ENCODE data around the gene BCAS4.
"Not testable (repeated sequence)": the region's sequence is repeated elsewhere in the genome, so short reads cannot be mapped to it uniquely, and the experiment has no call there.

The BCAS4 gene

DNA sequence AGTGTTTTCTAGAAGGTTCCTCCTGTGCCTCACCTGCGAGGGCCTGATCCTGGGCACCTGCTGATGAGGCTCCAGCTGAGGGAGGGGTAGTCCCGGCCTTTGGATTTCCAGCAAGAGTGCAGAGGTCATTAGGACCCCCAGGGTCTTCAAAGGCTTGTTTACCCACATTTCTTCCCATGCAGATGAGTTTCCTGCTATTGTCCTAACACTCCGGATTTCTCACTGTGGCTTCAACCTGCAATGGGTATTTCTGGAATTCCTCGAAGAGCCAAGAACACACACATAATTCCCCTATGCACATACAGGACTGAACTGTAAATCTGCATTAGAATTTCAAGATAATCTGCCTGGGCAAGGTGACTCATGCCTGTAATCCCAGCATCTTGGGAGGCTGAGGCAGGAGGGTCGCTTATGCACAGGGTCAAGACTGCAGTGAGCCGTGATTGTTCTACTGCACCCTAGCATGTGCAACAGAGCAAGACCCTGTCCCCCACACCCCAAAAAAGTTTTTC lies 82.4 kb downstream of the BCAS4 start:
- TF ChIP-seq ZNF384 (IDR thresholded peaks at IDR 0.05) (no peak), ELF4 (IDR thresholded peaks at IDR 0.05) (no peak)
- ChIA-PET POLR2A (no interaction called here), CTCF (no interaction called here)
- DNase-seq (ENCODE audit: extremely low spot score): no peak

DNA sequence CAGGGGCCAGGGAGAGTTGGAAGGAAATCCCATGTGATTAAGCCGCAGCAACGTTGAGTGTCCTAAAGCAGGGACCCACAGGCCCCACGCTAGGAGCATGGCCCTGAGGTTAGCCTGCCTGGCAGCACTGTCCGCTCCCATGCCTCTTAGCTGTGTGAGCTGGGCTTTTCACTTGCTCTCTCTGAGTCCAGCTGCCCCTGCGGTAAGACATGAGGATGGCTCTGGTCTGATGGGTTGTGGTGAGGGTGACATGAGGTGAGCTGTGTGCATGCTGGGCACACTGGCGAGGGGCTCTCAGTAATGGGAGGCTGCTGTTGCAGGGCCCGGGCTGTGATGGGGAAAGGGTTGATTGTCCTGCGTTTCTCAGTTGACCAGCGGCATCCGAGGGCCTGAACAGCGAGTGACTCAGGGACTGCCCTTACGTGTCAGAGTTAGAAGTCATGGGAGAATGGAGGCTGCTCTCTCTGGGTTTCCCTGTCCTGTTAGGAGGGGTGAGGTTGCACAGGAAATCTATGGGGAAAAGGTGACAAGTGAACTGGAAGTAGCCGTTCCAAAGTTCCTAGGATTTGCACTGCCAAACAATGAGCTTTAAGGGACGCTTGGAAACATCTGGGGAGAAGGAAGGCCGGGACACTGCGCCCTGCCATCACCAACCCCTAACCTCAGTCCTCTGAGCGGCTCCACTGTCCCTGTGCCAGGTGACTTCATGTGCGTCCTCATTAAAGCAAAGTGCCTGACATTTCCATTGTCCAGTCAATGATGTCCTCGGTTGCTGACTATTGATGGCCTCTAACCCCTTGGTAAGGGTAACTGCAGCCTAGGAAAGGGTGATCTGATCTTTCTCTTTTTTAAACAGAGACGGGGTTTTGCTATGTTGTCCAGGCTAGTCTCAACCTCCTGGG lies 85.0 kb downstream of the BCAS4 start:
- ChIA-PET POLR2A (no interaction called here), CTCF (no interaction called here)
- DNase-seq (ENCODE audit: extremely low spot score): no peak
- TF ChIP-seq SP1 (IDR thresholded peaks at IDR 0.05) (no peak), ZNF384 (IDR thresholded peaks at IDR 0.05) (no peak), FOXK2 (IDR thresholded peaks at IDR 0.05) (no peak), TARDBP (IDR thresholded peaks at IDR 0.05) (no peak), LEF1 (IDR thresholded peaks at IDR 0.05; ENCODE audit: borderline replicate concordance) (no peak), CTBP1 (IDR thresholded peaks at IDR 0.05; ENCODE audit: borderline replicate concordance) (no peak), L3MBTL2 (conservative IDR thresholded peaks at IDR 0.05) (no peak), FOXA1 (IDR thresholded peaks at IDR 0.05) (no peak), ARNT (IDR thresholded peaks at IDR 0.05) (no peak), FOXM1 (IDR thresholded peaks at IDR 0.05; ENCODE audit: borderline replicate concordance) (no peak), BHLHE40 (IDR thresholded peaks at IDR 0.05; ENCODE audit: borderline replicate concordance) (no peak), NFRKB (IDR thresholded peaks at IDR 0.05) (no peak), HDGF (IDR thresholded peaks at IDR 0.05; ENCODE audit: borderline replicate concordance) (no peak), SUZ12 (IDR thresholded peaks at IDR 0.05) (no peak), ELF4 (IDR thresholded peaks at IDR 0.05) (no peak)
- TF ChIP-seq, protein P1, sequence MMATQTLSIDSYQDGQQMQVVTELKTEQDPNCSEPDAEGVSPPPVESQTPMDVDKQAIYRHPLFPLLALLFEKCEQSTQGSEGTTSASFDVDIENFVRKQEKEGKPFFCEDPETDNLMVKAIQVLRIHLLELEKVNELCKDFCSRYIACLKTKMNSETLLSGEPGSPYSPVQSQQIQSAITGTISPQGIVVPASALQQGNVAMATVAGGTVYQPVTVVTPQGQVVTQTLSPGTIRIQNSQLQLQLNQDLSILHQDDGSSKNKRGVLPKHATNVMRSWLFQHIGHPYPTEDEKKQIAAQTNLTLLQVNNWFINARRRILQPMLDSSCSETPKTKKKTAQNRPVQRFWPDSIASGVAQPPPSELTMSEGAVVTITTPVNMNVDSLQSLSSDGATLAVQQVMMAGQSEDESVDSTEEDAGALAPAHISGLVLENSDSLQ (IDR thresholded peaks at IDR 0.05): no peak

DNA sequence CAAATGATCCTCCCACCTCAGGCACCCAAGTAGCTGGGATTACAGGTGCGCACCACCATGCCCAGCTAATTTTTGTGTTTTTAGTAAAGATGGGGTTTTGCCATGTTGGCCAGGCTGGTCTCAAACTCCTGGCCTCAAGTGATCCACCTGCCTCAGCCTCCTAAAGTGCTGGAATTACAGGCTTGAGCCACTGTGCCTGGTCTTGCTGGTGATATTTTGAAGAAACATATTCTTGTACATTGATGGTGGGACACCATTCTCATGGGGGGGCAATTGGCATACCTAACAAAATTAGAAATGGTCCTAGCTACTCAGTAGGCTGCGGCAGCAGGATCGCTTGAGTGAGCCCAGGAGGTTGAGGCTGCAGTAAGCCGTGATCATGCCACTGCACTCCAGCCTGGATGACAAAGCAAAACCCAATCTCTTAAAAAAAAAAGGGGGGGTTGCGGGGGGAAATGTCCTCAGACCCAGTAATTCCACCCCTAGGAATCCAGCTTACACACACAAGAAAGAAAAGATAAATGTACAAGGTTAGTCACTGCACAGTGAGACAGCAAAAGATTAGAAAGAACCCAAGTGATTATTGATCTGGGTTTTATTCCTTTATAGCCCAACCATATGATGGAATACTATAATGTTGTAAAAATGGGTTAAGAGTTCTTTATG lies 87.0 kb downstream of the BCAS4 start:
- POLR2A ChIA-PET; DNase-seq (ENCODE audit: extremely low spot score); CTCF ChIA-PET: not testable (repeated sequence)

DNA sequence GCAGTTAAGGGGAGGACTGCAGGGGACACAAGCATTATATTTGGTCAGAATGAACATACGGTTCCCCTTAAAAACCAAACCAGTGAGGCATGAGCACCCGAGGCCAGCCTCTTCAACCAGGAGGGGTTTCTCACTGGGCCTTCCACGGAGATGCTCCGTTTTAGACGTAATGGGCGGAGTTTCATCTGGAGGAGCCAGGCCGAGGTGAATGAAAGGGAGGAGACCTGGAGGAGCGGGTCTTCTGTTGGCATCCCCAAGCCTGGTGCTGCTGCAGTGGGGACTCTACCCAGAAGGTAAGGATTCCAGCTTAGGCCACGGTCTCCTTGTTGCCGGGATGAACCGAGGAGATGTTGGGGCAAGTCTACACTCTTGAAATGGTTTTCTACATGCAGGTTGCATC lies 89.0 kb downstream of the BCAS4 start:
- ChIA-PET CTCF (no interaction called here), POLR2A (no interaction called here)
- DNase-seq (ENCODE audit: extremely low spot score): no peak
- TF ChIP-seq SUZ12 (IDR thresholded peaks at IDR 0.05): no peak
- no peak for TF ChIP-seq CTBP1 (IDR thresholded peaks at IDR 0.05; ENCODE audit: borderline replicate concordance)
- no peak for TF ChIP-seq FOXK2 (IDR thresholded peaks at IDR 0.05)
- TF ChIP-seq, protein P1 (IDR thresholded peaks at IDR 0.05): no peak
- no peak for TF ChIP-seq BHLHE40 (IDR thresholded peaks at IDR 0.05; ENCODE audit: borderline replicate concordance)
- no peak for TF ChIP-seq HDGF (IDR thresholded peaks at IDR 0.05; ENCODE audit: borderline replicate concordance)
- TF ChIP-seq FOXM1 (IDR thresholded peaks at IDR 0.05; ENCODE audit: borderline replicate concordance): no peak
- no peak for TF ChIP-seq TARDBP (IDR thresholded peaks at IDR 0.05)
- no peak for TF ChIP-seq ARNT (IDR thresholded peaks at IDR 0.05)
- no peak for TF ChIP-seq FOXA1 (IDR thresholded peaks at IDR 0.05)
- no peak for TF ChIP-seq L3MBTL2 (conservative IDR thresholded peaks at IDR 0.05)
- TF ChIP-seq ELF4 (IDR thresholded peaks at IDR 0.05): no peak
- TF ChIP-seq SP1 (IDR thresholded peaks at IDR 0.05): no peak
- TF ChIP-seq LEF1 (IDR thresholded peaks at IDR 0.05; ENCODE audit: borderline replicate concordance): no peak
- TF ChIP-seq NFRKB (IDR thresholded peaks at IDR 0.05): no peak
- no peak for TF ChIP-seq ZNF384 (IDR thresholded peaks at IDR 0.05)

DNA sequence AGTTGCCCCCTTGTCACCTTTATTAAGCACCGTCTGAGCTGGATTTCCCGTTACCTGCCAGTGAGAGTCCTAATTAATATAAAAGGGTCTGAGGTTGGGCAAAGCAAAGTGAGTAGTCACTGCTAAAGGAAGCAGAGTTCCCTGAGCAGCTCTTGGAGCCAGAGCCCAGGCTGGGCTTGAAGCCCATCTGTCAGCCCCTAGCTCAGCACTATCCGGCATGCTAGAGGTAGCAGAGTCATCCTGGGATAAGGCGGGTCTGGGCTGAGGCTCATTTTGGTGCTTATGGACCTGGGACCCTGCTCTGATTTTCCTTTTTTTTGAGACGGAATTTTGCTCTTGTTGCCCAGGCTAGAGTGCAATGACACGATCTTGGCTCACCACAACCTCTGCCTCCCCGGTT lies 90.2 kb downstream of the BCAS4 start:
- DNase-seq (ENCODE audit: extremely low spot score): no peak
- ChIA-PET POLR2A (no interaction called here), CTCF (no interaction called here)
- TF ChIP-seq FOXK2 (IDR thresholded peaks at IDR 0.05) (no peak), BHLHE40 (IDR thresholded peaks at IDR 0.05; ENCODE audit: borderline replicate concordance) (no peak)

DNA sequence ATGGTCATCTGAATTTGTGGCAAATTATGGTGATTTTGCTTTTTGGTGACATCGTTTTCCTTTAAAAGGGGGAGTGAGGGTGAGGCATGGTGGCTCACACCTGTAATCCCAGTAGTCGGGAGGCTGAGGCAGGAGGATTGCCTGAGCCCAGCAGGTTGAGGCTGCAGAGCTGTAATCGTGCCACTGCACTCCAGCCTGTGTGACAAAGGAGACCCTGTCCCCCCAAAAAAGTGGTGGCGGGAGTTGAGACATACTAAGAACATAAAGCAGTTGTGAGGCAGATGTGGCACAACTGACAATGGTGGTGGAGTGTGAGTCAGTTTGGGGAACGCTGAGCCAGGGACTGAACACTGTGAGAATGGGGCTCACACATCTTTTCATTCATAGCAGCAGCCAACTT lies 90.9 kb downstream of the BCAS4 start:
- CTCF ChIA-PET: interaction anchor here (0.7 kb wide), 1 partner anchor 581 kb away, joined by 3 read pairs; no protein-coding TSS in a partner anchor
- POLR2A ChIA-PET: no interaction called here
- no peak for DNase-seq (ENCODE audit: extremely low spot score)
- TF ChIP-seq, protein P1 (IDR thresholded peaks at IDR 0.05): no peak
- no peak for TF ChIP-seq L3MBTL2 (conservative IDR thresholded peaks at IDR 0.05)
- no peak for TF ChIP-seq SP1 (IDR thresholded peaks at IDR 0.05)
- no peak for TF ChIP-seq BHLHE40 (IDR thresholded peaks at IDR 0.05; ENCODE audit: borderline replicate concordance)
- TF ChIP-seq SUZ12 (IDR thresholded peaks at IDR 0.05): no peak
- no peak for TF ChIP-seq ARNT (IDR thresholded peaks at IDR 0.05)
- TF ChIP-seq TARDBP (IDR thresholded peaks at IDR 0.05): no peak
- TF ChIP-seq ZNF384 (IDR thresholded peaks at IDR 0.05): no peak
- TF ChIP-seq LEF1 (IDR thresholded peaks at IDR 0.05; ENCODE audit: borderline replicate concordance): no peak
- no peak for TF ChIP-seq FOXK2 (IDR thresholded peaks at IDR 0.05)
- TF ChIP-seq FOXA1 (IDR thresholded peaks at IDR 0.05): no peak
- no peak for TF ChIP-seq FOXM1 (IDR thresholded peaks at IDR 0.05; ENCODE audit: borderline replicate concordance)
- no peak for TF ChIP-seq CTBP1 (IDR thresholded peaks at IDR 0.05; ENCODE audit: borderline replicate concordance)
- TF ChIP-seq NFRKB (IDR thresholded peaks at IDR 0.05): no peak
- no peak for TF ChIP-seq ELF4 (IDR thresholded peaks at IDR 0.05)
- TF ChIP-seq HDGF (IDR thresholded peaks at IDR 0.05; ENCODE audit: borderline replicate concordance): no peak
